Memory B cell (primary cell): Measurements from ENCODE around the gene ABCG1.

ENCODE experiments used
- ATAC-seq: fragments of 150-1000 bp; cut with Tn5 transposase; 2 replicates; pipeline ENCODE4 v1.10.0; 2021; ENCODE audit warnings: low read depth, mild to moderate bottlenecking, moderate library complexity
- DNase-seq, 2 donors: peaks; one replicate each; pipeline ENCODE4 v3.0.0; 2022; ENCODE audit warnings: low spot score in 2 of 2
- H3K27ac Mint-ChIP-seq: one replicate; pipeline ENCODE4 v1.8.0; 2022; ENCODE audit warnings: mild to moderate bottlenecking, moderate library complexity, mixed read lengths
- H3K27me3 Mint-ChIP-seq: one replicate; pipeline ENCODE4 v1.8.0; 2022; ENCODE audit warnings: mixed read lengths
- H3K36me3 Mint-ChIP-seq: one replicate; pipeline ENCODE4 v1.8.0; 2022; ENCODE audit warnings: mild to moderate bottlenecking, mixed read lengths
- H3K4me1 Mint-ChIP-seq: one replicate; pipeline ENCODE4 v1.8.0; 2022; ENCODE audit warnings: mixed read lengths
- H3K4me3 Mint-ChIP-seq: one replicate; pipeline ENCODE4 v1.8.0; 2022; ENCODE audit warnings: mild to moderate bottlenecking, moderate library complexity, mixed read lengths
- H3K9me3 Mint-ChIP-seq: one replicate; pipeline ENCODE4 v1.8.0; 2022; ENCODE audit warnings: mixed read lengths

The ABCG1 gene

GRCh38 chr21:42252778-42253340 lies 33.9 kb downstream of the ABCG1 start:
- Mint-ChIP-seq H3K36me3 (peaks cover 5% of the 10 kb centered on the region), H3K27ac (no peak overlapping the region), H3K27me3 (no peaks in the 10 kb centered on the region), H3K9me3 (no peaks in the 10 kb centered on the region), H3K4me1 (peaks cover 53% of the 10 kb centered on the region), H3K4me3 (no peak overlapping the region)
- DNase-seq (no peak), ATAC-seq (no peak)

DNA sequence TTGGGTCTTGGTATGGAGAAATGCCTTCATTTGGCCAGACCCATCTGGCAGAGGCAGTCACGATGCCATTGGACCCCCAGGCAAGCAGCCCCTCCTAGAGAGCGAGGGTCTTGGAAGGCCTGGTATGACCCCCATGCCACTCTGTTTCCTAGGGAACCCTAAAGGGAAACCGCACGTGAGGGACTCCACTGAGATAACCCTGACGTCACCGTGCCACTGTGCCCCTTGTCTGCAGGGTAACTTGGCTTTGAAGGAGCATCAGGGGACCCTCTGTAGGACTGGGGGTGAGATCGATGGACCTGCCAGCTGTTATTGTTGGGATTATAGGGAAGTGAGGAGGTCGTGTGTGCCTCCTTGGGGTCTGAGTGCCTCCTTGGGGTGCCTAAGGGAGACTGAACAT lies 34.5 kb downstream of the ABCG1 start:
- no peaks in the 10 kb centered on the region for H3K27me3 Mint-ChIP-seq
- no peak overlapping the region for H3K4me3 Mint-ChIP-seq
- no peaks in the 10 kb centered on the region for H3K9me3 Mint-ChIP-seq
- no peak for DNase-seq
- H3K36me3 Mint-ChIP-seq: peaks cover 7% of the 10 kb centered on the region
- no peak overlapping the region for H3K27ac Mint-ChIP-seq
- peaks cover 57% of the 10 kb centered on the region for H3K4me1 Mint-ChIP-seq
- ATAC-seq: no peak

DNA sequence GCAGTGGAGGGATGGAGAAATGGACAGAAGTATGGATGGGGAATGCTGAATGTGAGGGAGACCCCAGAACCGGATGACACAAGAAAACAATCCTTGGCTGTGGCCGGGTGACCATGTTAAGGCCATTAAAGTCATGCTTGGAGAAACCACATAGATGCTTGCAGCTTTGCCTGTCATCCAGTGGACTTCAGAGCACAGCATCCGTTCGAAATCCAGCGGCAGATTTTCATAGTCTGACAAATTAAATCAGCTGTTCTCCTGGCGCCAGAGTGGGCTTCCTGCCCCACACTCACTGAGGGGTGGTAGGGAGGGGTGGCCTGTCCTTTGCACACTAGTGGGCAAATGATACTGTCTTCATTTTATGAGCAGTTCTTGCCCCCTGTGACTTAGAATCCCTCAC lies 35.1 kb downstream of the ABCG1 start:
- ATAC-seq (no peak), DNase-seq (no peak)
- H3K4me1 Mint-ChIP-seq: peaks cover 55% of the 10 kb centered on the region
- H3K9me3 Mint-ChIP-seq: no peaks in the 10 kb centered on the region
- peaks cover 8% of the 10 kb centered on the region for H3K36me3 Mint-ChIP-seq
- no peak overlapping the region for H3K4me3 Mint-ChIP-seq
- H3K27ac Mint-ChIP-seq: no peak overlapping the region
- H3K27me3 Mint-ChIP-seq: no peaks in the 10 kb centered on the region

- Mint-ChIP-seq H3K36me3 (peaks cover 8% of the 10 kb centered on the region), H3K9me3 (no peaks in the 10 kb centered on the region), H3K27ac (no peak overlapping the region), H3K4me1 (peaks cover 50% of the 10 kb centered on the region), H3K27me3 (no peaks in the 10 kb centered on the region), H3K4me3 (peak overlapping the region; percentile 60)
- ATAC-seq: peak; percentile 46
- DNase-seq: no peak
These were observed 36.0 kb downstream of the ABCG1 start for GRCh38 chr21:42254651-42255601.

- no peak overlapping the region for H3K4me3 Mint-ChIP-seq
- no peak for DNase-seq
- H3K9me3 Mint-ChIP-seq: no peaks in the 10 kb centered on the region
- H3K36me3 Mint-ChIP-seq: peaks cover 8% of the 10 kb centered on the region
- H3K4me1 Mint-ChIP-seq: peaks cover 45% of the 10 kb centered on the region
- H3K27me3 Mint-ChIP-seq: no peaks in the 10 kb centered on the region
- no peak for ATAC-seq
- H3K27ac Mint-ChIP-seq: no peak overlapping the region
These were observed 36.9 kb downstream of the ABCG1 start for GRCh38 chr21:42255825-42256224.

DNA sequence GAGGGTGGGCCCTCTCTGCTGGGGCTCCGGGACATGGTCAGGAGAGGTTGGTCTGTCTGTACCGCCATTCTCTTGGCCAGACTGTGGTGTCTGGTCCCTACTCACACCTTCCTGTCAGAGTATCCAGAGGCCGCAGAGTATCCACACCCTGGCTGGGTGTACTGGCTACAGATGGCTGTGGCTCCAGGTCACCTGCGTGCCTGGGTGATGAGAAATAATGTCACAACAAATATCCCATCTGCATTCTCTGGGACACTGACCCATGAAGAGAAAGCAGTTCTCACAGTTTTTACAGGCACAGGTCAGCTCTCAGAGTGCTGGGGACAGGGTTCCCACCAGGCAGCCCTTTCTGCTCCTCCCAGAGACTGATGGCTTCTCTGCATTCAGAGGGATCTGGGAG lies 37.4 kb downstream of the ABCG1 start:
- Mint-ChIP-seq H3K4me3 (no peak overlapping the region), H3K27me3 (no peaks in the 10 kb centered on the region), H3K27ac (no peak overlapping the region), H3K9me3 (no peaks in the 10 kb centered on the region), H3K4me1 (peaks cover 40% of the 10 kb centered on the region), H3K36me3 (peaks cover 8% of the 10 kb centered on the region)
- ATAC-seq: no peak
- DNase-seq: no peak

DNA sequence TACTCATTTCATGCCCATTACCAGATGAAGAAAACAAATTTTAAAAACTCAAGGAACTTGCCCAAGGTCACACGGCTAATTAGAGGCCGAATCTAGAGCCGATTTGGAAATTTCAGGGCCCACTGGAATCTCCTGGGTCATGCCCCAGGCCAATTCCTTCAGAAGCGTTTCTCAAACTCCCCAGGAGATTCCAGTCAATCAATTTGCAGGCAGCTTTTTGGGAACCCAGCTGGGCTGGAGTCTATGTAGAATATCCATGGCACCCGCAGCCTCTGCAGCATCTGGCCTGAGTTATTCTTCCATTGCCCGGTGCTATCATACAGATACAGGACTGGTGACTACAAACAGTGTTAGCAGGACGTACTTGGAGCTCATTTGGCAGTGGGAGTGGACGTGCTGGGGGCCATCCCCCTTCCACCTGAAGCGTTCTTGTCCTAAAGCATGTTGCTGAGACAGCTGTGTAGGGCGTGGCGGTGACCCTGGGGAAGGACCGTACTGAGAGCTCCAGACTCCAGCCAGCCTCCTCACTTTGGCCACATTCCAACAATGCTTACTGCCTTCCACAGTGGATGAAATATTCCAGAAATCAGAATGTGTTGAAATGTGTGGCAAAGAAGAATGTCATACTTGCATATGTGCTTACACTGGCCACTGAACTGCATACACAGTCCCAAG lies 38.3 kb downstream of the ABCG1 start:
- H3K27me3 Mint-ChIP-seq: no peaks in the 10 kb centered on the region
- ATAC-seq: no peak
- no peak overlapping the region for H3K27ac Mint-ChIP-seq
- peaks cover 39% of the 10 kb centered on the region for H3K4me1 Mint-ChIP-seq
- DNase-seq: no peak
- H3K9me3 Mint-ChIP-seq: no peaks in the 10 kb centered on the region
- no peak overlapping the region for H3K4me3 Mint-ChIP-seq
- peaks cover 8% of the 10 kb centered on the region for H3K36me3 Mint-ChIP-seq

- no peak overlapping the region for H3K4me3 Mint-ChIP-seq
- peaks cover 8% of the 10 kb centered on the region for H3K36me3 Mint-ChIP-seq
- peaks cover 34% of the 10 kb centered on the region for H3K4me1 Mint-ChIP-seq
- peak overlapping the region; percentile 77 for H3K27ac Mint-ChIP-seq
- H3K27me3 Mint-ChIP-seq: no peaks in the 10 kb centered on the region
- no peaks in the 10 kb centered on the region for H3K9me3 Mint-ChIP-seq
- peak; percentile 91 for ATAC-seq
- DNase-seq: peak; percentile 86 to 89
These were observed 39.4 kb downstream of the ABCG1 start for GRCh38 chr21:42258150-42258884.

- Mint-ChIP-seq H3K27me3 (no peaks in the 10 kb centered on the region), H3K36me3 (peaks cover 8% of the 10 kb centered on the region), H3K27ac (peak overlapping the region; percentile 77), H3K4me3 (no peak overlapping the region), H3K9me3 (no peaks in the 10 kb centered on the region), H3K4me1 (peaks cover 28% of the 10 kb centered on the region)
- no peak for ATAC-seq
- no peak for DNase-seq
These were observed 40.0 kb downstream of the ABCG1 start for GRCh38 chr21:42258885-42259407.

- H3K4me1 Mint-ChIP-seq: peaks cover 23% of the 10 kb centered on the region
- no peak for ATAC-seq
- H3K9me3 Mint-ChIP-seq: no peaks in the 10 kb centered on the region
- no peak overlapping the region for H3K27ac Mint-ChIP-seq
- H3K4me3 Mint-ChIP-seq: no peak overlapping the region
- H3K27me3 Mint-ChIP-seq: no peaks in the 10 kb centered on the region
- peaks cover 14% of the 10 kb centered on the region for H3K36me3 Mint-ChIP-seq
- DNase-seq: no peak
These were observed 41.2 kb downstream of the ABCG1 start for GRCh38 chr21:42260121-42260520.

GRCh38 chr21:42261829-42262200 lies 42.9 kb downstream of the ABCG1 start:
- Mint-ChIP-seq H3K4me1 (peaks cover 20% of the 10 kb centered on the region), H3K4me3 (no peak overlapping the region), H3K27ac (no peak overlapping the region), H3K27me3 (no peaks in the 10 kb centered on the region), H3K9me3 (no peaks in the 10 kb centered on the region), H3K36me3 (peaks cover 16% of the 10 kb centered on the region)
- no peak for ATAC-seq
- no peak for DNase-seq

DNA sequence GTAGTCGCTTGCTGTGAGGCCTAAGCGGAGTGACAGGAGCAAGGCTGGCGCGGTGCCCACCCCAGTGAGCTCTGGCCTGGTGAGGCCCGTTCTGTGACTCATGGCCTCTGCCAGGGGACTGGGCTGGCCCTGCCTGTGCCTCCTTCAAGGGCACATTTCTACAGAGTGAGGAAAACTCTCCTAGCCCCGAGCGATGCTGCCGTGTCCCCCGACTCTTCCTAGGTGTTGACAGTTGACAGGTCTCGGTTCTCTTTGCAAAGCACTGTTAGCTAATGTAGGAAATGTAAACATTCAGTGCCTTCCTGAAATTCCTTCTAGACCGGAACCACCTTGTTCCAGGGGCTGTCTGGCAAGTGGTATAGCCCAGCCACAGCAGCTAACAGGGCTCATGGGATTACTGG lies 43.9 kb downstream of the ABCG1 start:
- Mint-ChIP-seq H3K4me1 (peaks cover 25% of the 10 kb centered on the region), H3K9me3 (no peaks in the 10 kb centered on the region), H3K4me3 (no peak overlapping the region), H3K36me3 (peaks cover 15% of the 10 kb centered on the region), H3K27ac (no peak overlapping the region), H3K27me3 (no peaks in the 10 kb centered on the region)
- ATAC-seq: no peak
- DNase-seq: no peak

GRCh38 chr21:42263591-42264131 lies 44.7 kb downstream of the ABCG1 start:
- H3K36me3 Mint-ChIP-seq: peaks cover 9% of the 10 kb centered on the region
- peaks cover 20% of the 10 kb centered on the region for H3K4me1 Mint-ChIP-seq
- no peaks in the 10 kb centered on the region for H3K9me3 Mint-ChIP-seq
- H3K27ac Mint-ChIP-seq: no peak overlapping the region
- H3K4me3 Mint-ChIP-seq: no peak overlapping the region
- ATAC-seq: no peak
- no peaks in the 10 kb centered on the region for H3K27me3 Mint-ChIP-seq
- DNase-seq: no peak
